ENCODE results near the gene PRKCE. TPM values are rescaled to one million over a fixed set of nuclear protein-coding genes. Genes with fewer than 3 reads are reported as not detected.

The PRKCE gene
- total RNA-seq, 1 donor from 2014 or later = 15.7 TPM

DNA sequence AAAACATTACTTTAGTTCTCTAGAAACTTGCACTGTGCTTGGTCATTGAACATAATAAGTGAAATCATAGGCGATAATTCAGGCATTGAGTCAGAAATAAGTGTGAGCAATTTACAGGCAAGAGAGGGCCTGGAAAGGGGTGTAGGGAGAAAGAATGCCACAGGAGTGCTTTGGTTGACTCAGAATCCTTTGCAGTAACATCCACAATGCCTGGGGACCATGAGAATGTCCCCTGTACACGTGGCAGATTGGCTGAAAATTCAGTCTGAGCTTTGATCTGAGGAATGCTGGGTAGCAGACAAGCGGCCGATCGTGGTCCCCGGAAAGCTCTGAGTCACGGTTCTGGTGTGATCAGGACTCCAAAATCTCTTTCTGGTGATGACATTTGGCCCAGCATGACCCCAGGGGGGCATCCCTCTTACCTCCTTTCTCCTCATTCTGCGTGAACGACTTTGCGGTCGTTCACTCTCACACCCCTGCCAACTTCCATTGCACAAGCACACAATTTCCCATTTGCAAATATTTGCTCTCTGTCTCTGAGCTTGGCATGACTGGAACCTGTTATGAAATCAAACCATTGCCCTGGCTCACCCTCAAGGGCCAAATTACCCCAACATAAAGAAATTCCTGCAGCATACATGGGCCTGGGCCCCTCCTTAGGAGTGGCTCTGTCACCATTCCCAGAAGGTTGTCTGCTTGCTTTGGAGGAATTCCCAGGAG is 340.7 kb downstream of the PRKCE start:
- no peak for DNase-seq

GRCh38 chr2:45992741-45993475 is 341.4 kb downstream of the PRKCE start:
- DNase-seq = no peak

GRCh38 chr2:45993476-45993991 is 342.1 kb downstream of the PRKCE start:
- peak; percentile 82 for DNase-seq

GRCh38 chr2:45994060-45994459 is 342.6 kb downstream of the PRKCE start:
- no peak for DNase-seq

DNA sequence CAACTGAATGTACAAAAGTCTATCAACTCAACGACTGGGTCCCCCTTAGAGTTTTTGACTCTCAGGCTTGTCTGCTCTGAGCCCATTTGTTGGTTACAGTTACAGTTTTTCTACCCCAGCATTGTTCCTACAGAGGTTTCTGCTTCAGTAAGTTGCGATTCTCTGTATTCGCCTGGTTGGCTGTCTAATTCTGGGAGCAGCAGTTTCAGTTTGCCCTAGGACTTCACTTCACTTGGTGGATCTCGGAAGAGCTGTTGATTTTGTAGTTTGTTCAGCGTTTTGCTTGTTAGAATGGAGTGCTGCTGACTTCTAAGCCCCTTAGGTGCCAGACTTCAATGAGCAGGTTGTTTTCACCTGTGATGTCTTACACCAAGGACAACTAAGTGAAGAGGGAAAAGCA is 349.2 kb downstream of the PRKCE start:
- DNase-seq = no peak

DNA sequence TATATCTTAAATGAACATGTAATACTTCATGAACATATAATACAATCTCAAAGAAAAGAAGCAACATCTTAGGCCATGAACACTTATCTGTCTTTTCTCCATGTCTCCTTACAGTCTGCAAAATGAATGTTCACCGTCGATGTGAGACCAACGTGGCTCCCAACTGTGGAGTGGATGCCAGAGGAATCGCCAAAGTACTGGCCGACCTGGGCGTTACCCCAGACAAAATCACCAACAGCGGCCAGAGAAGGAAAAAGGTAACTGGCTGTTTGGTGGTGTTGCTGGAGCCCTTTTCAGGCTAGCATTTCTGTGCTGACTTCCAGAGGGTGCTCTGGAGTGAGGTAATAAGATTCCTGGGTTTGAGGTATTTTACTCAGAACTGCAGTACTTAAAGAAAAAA is 349.8 kb downstream of the PRKCE start:
- DNase-seq = no peak

GRCh38 chr2:46001741-46002506 is 350.4 kb downstream of the PRKCE start:
- peak; percentile 36 for DNase-seq

DNA sequence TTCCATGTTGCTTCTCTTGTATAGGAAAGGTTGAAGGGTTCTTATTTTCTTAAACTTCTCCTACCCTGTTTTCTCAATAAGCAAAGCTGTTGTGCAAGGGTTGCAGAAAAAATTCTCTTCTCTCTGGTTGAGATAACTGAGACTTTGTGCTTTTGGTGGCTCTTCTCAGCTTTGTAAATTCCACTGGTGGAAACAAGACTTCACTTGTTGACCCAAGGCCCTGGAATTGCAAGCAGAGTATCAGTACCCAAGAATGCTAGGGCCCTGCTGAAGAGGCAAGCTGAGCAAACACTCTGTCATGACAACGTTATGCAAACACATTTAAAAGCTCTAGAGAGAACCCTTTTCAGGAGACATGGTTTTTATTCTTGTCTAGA is 351.0 kb downstream of the PRKCE start:
- peak; percentile 24 for DNase-seq

DNA sequence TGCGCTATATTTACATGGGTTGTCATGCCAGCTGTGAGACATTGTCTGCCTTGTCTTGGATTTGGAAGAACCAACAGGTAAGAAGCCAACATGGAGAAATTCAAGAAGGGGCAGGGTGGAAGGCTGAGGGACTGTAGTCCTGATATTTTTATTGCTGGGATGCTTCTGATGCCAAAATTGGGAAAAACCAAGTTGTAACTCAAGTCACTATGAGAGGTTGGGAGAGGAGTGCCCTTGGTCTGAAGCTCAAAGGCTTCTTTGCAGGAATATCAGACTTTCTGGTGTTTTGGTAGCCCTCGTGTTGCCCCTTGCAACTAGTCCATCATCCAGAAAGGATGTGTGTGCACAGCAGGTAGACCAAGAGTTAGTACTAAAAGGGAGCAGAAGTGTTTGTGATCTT is 351.5 kb downstream of the PRKCE start:
- DNase-seq = no peak

DNA sequence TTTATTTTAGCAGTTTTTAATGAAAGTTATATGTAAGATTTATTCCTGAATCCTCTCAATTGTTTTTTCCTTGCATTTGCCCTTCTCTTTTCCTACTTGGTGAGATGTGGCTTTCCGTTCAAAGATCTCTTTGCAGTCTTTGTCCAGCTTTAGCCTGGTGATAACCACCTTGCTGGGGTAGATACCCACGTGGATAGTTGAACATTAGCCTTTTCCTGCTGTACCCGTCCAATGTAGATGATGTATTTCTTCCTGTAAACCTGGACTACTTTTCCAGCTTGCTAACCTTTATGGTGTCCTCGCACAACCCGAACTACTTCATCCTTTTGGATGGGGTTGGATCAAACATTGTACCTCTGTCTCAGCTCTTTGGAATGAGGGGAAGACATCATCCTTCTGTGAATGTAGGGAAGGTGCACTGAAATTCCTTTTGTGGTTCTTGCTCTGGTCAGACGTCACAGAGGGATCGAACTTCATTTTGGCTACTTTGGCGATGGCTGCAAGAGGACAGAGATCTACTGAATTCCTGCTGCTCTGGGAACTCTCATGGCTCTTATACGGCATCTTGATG is 352.5 kb downstream of the PRKCE start:
- DNase-seq = no peak

DNA sequence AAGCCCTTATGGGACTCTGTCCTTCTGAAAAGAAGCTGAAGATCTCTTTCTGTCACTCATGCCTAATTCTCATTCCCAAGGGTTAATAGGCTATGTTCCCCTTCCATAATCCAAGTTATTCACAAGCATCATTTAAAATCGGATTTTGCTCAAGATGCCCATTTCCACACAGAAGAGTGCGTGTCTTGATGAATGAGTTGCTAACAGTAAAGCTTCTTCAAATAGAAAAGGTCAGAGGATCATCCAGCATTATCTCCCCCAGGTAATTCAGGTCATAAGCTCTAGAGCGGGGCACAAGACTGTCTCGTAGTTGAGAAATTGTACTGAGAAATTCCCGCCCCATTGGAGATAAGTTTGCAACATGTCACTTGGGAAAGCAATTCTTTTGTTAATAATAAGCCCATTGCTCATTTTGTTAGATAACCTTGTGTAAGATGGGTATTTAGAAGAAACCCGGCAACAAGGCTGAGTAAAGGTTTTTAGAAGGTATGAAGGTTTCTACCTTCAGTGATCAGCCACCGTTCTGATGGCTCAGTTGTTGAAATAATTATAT is 355.1 kb downstream of the PRKCE start:
- DNase-seq = no peak

DNA sequence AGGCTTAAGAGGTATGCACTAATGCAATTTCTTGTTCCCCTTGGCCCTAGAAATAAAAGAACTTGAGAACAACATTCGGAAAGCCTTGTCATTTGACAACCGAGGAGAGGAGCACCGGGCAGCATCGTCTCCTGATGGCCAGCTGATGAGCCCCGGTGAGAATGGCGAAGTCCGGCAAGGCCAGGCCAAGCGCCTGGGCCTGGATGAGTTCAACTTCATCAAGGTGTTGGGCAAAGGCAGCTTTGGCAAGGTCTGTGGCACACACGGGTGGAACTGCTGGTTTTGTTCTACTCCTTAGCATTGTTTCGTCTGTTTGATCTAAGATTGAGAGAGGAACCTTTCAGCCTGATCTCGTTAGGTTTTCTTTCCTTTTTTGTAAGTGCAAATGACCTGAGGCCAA is 355.9 kb downstream of the PRKCE start:
- DNase-seq = no peak

- no peak for DNase-seq
Observed at GRCh38 chr2:46008091-46008870, 356.8 kb downstream of the PRKCE start.

GRCh38 chr2:46009315-46009714 is 357.8 kb downstream of the PRKCE start:
- no peak for DNase-seq

- DNase-seq = no peak
Observed at GRCh38 chr2:46009772-46010171, 358.3 kb downstream of the PRKCE start.

DNA sequence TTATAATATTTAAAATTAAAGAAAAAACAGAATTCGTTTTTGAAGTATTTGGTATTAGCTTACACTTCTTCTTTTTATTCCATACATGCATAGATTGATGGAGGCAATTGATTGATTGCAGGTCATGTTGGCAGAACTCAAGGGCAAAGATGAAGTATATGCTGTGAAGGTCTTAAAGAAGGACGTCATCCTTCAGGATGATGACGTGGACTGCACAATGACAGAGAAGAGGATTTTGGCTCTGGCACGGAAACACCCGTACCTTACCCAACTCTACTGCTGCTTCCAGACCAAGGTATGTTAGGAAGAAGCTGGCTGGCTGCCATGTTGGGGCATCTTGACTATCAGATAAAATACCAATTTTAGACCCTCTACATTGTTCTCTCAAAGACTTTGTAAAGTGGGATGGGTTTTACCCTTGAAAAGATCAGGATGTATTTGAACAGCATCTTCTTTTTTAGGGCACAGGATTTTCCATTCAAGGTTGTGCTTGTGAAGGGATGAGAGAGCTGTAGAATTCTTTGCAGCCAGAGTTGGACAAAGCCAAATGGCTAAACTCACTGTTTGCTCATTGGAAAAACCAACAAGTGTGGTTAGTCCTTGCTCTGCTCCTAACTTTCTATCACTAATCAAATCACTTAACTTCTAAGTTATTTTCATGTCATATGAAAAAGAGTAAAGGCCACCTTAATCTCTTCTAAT is 358.9 kb downstream of the PRKCE start:
- DNase-seq = no peak

DNA sequence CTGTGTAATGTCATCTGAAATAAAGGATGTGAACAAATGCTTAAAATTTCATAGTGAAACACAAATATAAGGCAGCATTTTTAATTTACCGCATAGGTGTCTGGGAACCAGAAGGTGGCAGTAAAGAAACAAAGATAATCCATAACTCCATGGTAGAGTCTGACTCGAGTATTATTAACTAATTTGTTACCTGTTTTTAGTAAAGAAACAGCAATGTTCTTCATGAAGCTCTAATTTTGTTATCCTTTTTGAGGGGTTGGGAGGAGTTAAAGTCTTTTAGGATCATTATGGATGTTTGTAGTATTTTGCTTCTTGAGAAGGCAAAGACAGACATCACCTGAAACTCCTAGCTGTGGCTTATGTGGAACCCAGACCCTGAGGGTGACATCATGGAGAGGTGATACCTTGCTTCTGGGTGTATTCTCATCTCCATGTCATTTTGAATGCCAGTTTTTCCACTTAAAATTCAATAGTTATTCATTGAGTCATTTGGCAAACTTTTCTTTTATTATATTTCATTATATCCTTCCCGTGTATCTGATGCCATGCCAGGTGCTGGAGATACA is 359.5 kb downstream of the PRKCE start:
- peak; percentile 56 for DNase-seq

GRCh38 chr2:46012618-46013240 is 361.3 kb downstream of the PRKCE start:
- DNase-seq = no peak

- DNase-seq = no peak
Observed at GRCh38 chr2:46013726-46014125, 362.3 kb downstream of the PRKCE start.

All from tongue (tissue), 2 donors.